Stomach (tissue), 4 donors: ENCODE measurements around the gene ARHGEF1.

ENCODE experiments used
- POLR2A ChIP-seq, 4 donors: fragments of 450-650 bp; IDR thresholded peaks; one replicate each; pipeline ENCODE4 v1.6.1; 2016; ENCODE audit warnings: antibody characterized with exemption in 4 of 4, control low read depth in 2 of 4, mild to moderate bottlenecking in 1 of 4, moderate library complexity in 1 of 4
- TF ChIP-seq, protein P1 (sequence below), 7 experiments: fragments of 450-650 bp in 4 of 7; fragments of 200-600 bp in 3 of 7; sonication (generic) in 3 of 7; IDR thresholded peaks; one replicate each; pipeline ENCODE4 v1.5.1; 2016 to 2019; ENCODE audit warnings: antibody characterized with exemption in 7 of 7, control low read depth in 2 of 7, mild to moderate bottlenecking in 1 of 7

DNA sequence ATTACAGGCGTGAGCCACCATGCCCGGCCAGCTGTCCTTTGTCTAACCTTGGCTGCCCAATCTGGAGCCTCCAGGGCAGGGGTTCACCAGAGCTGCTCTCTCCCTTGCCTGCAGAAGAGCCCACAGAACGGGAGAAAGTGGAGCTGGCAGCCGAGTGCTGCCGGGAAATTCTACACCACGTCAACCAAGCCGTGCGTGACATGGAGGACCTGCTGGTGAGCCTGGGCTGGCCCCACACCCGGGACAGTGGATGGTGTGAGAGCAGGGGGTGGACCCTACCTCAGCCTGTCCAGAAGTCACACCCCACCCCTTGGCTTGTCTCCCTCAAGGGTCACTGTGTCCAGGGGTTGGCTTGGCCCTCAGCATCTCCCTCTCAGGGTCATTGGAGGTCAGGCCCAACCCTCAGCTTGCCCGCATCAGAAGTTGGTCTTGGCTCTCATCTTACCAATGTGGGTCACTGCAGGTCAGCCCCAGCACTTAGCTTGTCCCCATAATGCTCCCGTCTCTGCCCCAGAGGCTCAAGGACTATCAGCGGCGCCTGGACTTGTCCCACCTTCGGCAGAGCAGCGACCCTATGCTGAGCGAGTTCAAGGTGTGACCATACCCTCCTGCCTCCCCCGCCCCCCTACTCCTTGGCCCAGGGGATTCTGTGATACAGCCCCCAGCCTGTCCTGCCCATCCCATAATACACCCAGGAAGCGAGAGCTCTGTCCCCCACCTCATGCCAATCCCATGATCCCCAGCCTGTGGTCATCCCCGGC, 20.4 kb downstream of the ARHGEF1 start:
- TF ChIP-seq, protein P1, sequence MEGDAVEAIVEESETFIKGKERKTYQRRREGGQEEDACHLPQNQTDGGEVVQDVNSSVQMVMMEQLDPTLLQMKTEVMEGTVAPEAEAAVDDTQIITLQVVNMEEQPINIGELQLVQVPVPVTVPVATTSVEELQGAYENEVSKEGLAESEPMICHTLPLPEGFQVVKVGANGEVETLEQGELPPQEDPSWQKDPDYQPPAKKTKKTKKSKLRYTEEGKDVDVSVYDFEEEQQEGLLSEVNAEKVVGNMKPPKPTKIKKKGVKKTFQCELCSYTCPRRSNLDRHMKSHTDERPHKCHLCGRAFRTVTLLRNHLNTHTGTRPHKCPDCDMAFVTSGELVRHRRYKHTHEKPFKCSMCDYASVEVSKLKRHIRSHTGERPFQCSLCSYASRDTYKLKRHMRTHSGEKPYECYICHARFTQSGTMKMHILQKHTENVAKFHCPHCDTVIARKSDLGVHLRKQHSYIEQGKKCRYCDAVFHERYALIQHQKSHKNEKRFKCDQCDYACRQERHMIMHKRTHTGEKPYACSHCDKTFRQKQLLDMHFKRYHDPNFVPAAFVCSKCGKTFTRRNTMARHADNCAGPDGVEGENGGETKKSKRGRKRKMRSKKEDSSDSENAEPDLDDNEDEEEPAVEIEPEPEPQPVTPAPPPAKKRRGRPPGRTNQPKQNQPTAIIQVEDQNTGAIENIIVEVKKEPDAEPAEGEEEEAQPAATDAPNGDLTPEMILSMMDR (IDR thresholded peaks at IDR 0.05): no peak
- TF ChIP-seq POLR2A (IDR thresholded peaks at IDR 0.05): no peak
